BLaER1 (cell line): ENCODE data around the gene SLC15A5.

Experiments used
- H3K27ac ChIP-seq: shearing (Covaris generic); formaldehyde crosslinking; 2 replicates; pipeline ENCODE4 v1.8.1; 2022
- H3K27me3 ChIP-seq: shearing (Covaris generic); formaldehyde crosslinking; 2 replicates; pipeline ENCODE4 v1.8.1; 2022
- H3K36me3 ChIP-seq: shearing (Covaris generic); formaldehyde crosslinking; 2 replicates; pipeline ENCODE4 v1.8.1; 2022
- H3K4me1 ChIP-seq: shearing (Covaris generic); formaldehyde crosslinking; 2 replicates; pipeline ENCODE4 v1.8.1; 2022
- H3K4me2 ChIP-seq: shearing (Covaris generic); formaldehyde crosslinking; 2 replicates; pipeline ENCODE4 v1.8.1; 2022
- H3K4me3 ChIP-seq: shearing (Covaris generic); formaldehyde crosslinking; 2 replicates; pipeline ENCODE4 v1.8.1; 2022
- H3K9ac ChIP-seq: shearing (Covaris generic); formaldehyde crosslinking; 2 replicates; pipeline ENCODE4 v1.8.1; 2022
- H3K9me3 ChIP-seq: shearing (Covaris generic); formaldehyde crosslinking; 2 replicates; pipeline ENCODE4 v1.8.1; 2022
- H4K20me1 ChIP-seq: shearing (Covaris generic); formaldehyde crosslinking; 2 replicates; pipeline ENCODE4 v1.8.1; 2022
- Cebpa-rat ChIP-seq: shearing (Covaris generic); IDR thresholded peaks from 2 replicates; pipeline ENCODE4 v1.8.1; 2022

SLC15A5 gene

DNA sequence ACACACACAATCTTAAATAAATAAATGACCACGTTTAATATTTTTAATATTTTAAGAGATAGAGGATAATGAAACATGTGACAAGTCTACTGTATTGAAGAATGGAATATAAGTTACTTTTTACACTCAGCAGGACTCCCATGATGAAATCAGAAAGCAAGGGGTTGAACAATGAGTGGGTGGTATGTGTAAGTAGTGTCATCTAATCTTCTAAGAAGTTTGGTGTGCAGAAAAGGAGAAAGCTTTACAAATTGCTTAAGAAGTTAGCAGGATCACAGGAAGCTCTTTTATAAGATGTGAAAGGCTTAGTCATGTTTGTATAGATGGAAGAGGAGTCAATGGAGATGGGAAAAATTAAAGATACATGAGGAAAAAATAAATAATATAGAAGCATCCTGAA is 47.8 kb downstream of the SLC15A5 start:
- H3K4me3 ChIP-seq = no peak overlapping the region
- no peaks in the 10 kb centered on the region for H4K20me1 ChIP-seq
- no peaks in the 10 kb centered on the region for H3K9me3 ChIP-seq
- no peak overlapping the region for H3K4me2 ChIP-seq
- H3K9ac ChIP-seq = no peak overlapping the region
- no peaks in the 10 kb centered on the region for H3K4me1 ChIP-seq
- no peak overlapping the region for H3K27ac ChIP-seq
- TF ChIP-seq Cebpa-rat = no peak
- no peaks in the 10 kb centered on the region for H3K27me3 ChIP-seq
- H3K36me3 ChIP-seq = no peaks in the 10 kb centered on the region

DNA sequence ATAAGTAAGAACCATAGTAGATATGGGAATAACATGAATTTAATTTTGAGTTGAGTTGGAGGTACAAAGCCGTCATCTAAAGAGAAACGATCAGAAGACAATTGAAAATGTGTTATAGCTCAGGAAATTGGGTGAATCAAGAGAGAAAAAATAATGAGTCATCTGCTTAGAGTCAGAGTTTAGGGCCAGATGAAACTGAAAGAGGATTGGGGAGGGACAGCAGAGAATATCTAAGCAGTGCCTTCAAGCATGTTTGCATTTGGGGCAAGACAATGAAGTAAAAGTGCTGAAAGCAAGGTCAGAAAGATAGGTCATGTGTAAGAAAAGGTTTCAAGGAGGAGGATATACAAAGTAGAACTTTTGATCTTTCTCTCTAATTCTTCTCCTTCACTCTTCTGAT is 49.4 kb downstream of the SLC15A5 start:
- no peak overlapping the region for H3K4me2 ChIP-seq
- no peaks in the 10 kb centered on the region for H4K20me1 ChIP-seq
- no peak for TF ChIP-seq Cebpa-rat
- H3K27me3 ChIP-seq = no peaks in the 10 kb centered on the region
- no peak overlapping the region for H3K4me3 ChIP-seq
- H3K9ac ChIP-seq = no peak overlapping the region
- H3K36me3 ChIP-seq = no peaks in the 10 kb centered on the region
- no peak overlapping the region for H3K27ac ChIP-seq
- no peaks in the 10 kb centered on the region for H3K9me3 ChIP-seq
- no peaks in the 10 kb centered on the region for H3K4me1 ChIP-seq

DNA sequence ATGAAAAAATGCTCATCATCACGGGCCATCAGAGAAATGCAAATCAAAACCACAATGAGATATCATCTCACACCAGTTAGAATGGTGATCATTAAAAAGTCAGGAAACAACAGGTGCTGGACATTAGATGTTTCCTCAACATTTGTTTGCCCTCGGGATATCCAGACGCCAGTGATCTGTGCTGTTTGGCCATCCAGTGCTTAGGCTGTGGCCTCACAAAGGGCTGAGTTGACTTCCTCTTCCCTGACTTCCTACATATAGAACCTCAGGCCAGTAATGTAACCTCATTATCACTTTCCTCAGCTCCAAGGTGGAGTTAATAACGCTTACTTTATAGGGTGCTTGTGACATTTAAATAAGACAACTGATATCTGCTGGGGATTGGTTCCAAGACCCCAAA is 51.8 kb downstream of the SLC15A5 start:
- Histone ChIP-seq H3K9me3 (no peaks in the 10 kb centered on the region), H3K4me1 (no peaks in the 10 kb centered on the region), H4K20me1 (no peaks in the 10 kb centered on the region), H3K27ac (no peak overlapping the region), H3K27me3 (no peaks in the 10 kb centered on the region), H3K4me2 (no peak overlapping the region), H3K4me3 (no peak overlapping the region), H3K9ac (no peak overlapping the region), H3K36me3 (no peaks in the 10 kb centered on the region)
- no peak for TF ChIP-seq Cebpa-rat

DNA sequence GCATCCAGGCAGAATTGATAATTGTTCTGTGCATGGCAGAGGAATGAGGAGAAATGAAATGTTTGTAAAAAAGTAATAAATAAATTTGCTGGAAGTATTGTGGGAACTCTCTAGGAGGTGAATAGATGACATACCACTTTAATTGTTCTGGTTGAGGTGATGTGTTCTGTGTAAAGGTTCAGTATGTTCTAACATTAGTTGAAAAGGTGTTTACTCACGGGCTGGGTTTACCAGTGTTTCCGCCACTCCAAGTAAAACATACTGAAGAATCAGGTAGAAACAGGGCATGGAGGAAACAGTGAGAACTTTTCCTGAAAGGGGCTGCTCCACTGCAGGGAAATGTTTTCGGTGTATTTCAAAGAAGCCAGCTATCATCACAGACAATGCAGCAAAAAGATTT is 53.3 kb downstream of the SLC15A5 start:
- Histone ChIP-seq H3K27me3 (no peaks in the 10 kb centered on the region), H3K4me1 (no peaks in the 10 kb centered on the region), H3K4me3 (no peak overlapping the region), H4K20me1 (no peaks in the 10 kb centered on the region), H3K9ac (no peak overlapping the region), H3K4me2 (no peak overlapping the region), H3K36me3 (no peaks in the 10 kb centered on the region), H3K9me3 (no peaks in the 10 kb centered on the region), H3K27ac (no peak overlapping the region)
- no peak for TF ChIP-seq Cebpa-rat

DNA sequence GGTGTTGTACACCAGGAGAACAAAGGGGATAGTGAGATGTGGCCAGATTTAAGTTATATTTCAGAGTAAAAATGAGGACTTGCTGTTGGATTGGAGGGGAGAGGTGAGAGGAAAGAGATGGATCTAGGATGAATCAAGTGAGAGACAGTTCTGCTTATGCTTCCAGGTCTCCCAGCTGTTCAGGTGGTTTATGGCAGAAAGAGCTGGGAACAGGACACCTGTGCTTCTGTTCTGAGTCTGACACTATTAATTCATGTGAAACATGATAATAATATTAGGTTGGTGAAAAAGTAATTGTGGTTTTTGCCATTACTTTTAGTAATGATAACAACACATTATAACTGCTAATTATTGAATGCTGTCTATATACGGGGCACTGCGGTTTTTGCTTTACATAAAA is 55.7 kb downstream of the SLC15A5 start:
- TF ChIP-seq Cebpa-rat = no peak
- no peaks in the 10 kb centered on the region for H3K36me3 ChIP-seq
- H3K27me3 ChIP-seq = no peaks in the 10 kb centered on the region

DNA sequence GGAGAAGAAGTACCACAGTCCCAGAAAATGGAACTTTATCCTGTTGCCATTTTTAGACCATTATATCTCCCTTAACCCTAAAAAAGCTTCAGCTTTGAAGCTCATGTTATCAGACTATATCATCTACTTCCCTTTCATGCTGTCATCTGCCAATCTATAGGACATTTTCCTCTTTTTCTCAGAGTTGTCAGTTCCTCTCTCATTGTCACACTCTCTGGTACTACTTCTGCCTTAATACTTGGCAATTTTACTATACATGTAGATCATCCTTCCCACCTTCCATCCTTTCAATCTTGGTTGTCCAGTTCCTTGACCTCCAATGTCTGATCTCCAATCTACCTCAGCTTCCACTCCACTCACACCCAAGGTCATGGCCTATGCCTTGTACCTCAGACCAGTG is 57.4 kb downstream of the SLC15A5 start:
- Histone ChIP-seq H3K36me3 (no peaks in the 10 kb centered on the region), H3K4me1 (no peaks in the 10 kb centered on the region), H3K27me3 (no peaks in the 10 kb centered on the region), H3K9me3 (no peaks in the 10 kb centered on the region), H3K9ac (no peak overlapping the region), H3K27ac (no peak overlapping the region), H4K20me1 (no peaks in the 10 kb centered on the region), H3K4me3 (no peak overlapping the region), H3K4me2 (no peak overlapping the region)
- no peak for TF ChIP-seq Cebpa-rat

More for the DNA sequence above, 55.7 kb downstream of the SLC15A5 start:
- Histone ChIP-seq H3K9me3 (no peaks in the 10 kb centered on the region), H3K9ac (no peak overlapping the region), H3K27ac (no peak overlapping the region), H3K4me3 (no peak overlapping the region), H3K4me2 (no peak overlapping the region), H4K20me1 (no peaks in the 10 kb centered on the region), H3K4me1 (no peaks in the 10 kb centered on the region)

DNA sequence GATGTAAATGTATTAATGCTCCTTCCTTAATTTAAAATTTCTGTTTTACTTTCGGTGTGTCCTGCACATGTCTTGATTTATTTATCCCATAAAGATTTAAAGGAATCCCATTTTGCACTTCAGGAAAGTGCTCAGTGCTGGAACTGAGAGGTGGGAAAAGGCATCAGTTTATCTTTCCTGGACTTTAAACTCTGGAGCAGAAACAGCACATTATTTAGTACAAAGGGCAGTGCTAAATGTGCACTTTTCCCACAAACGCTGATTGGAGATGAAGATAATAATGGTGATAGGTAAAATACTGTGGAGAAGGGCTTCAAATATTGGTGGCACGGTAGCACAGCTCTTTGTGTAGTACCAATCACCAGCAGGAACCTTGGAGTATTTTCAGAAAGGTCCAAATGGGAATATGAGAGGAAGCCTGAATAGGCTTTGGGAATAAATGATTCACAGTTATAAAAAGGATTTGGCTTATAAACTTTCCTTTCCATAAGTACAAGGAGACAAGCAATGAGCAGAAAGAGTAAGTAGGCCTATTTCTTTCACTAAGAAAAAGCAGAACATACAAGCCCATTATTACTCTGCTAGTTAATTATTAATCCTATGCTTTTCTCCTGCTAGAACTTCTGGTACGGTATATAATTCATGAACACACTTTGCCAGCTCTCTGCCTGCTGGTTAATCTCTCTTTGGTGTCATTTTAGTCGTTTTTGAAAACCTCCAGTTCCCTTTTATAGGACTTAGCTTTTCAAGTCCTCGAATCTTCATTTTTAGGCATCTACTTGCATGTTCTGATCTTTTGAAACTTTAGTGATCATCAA is 58.3 kb downstream of the SLC15A5 start:
- no peak overlapping the region for H3K9ac ChIP-seq
- H3K36me3 ChIP-seq = no peaks in the 10 kb centered on the region
- H3K4me2 ChIP-seq = no peak overlapping the region
- TF ChIP-seq Cebpa-rat = no peak
- no peaks in the 10 kb centered on the region for H4K20me1 ChIP-seq
- no peak overlapping the region for H3K4me3 ChIP-seq
- H3K4me1 ChIP-seq = no peaks in the 10 kb centered on the region
- no peak overlapping the region for H3K27ac ChIP-seq
- H3K27me3 ChIP-seq = no peaks in the 10 kb centered on the region
- no peaks in the 10 kb centered on the region for H3K9me3 ChIP-seq

DNA sequence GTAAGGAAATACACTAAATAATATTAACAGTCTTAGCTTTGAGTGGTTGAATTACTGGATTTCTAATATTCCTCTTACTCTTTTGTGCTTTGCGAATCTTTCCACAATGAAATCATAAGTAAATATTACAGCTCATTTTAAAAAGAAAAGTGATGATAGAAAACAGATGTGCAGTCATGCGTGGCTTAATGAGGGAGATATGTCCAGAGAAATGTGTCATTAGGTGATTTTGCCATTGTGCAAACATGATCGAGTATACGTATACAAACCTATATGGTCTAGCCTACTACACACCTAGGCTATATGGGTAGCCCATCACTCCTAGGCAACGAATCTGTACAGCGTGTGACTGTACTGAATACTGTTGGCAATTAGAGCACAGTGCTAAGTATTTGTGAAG is 59.3 kb downstream of the SLC15A5 start:
- no peaks in the 10 kb centered on the region for H3K36me3 ChIP-seq
- H3K9ac ChIP-seq = no peak overlapping the region
- no peaks in the 10 kb centered on the region for H3K27me3 ChIP-seq
- no peaks in the 10 kb centered on the region for H3K9me3 ChIP-seq
- H3K4me1 ChIP-seq = no peaks in the 10 kb centered on the region
- H3K4me3 ChIP-seq = no peak overlapping the region
- no peak overlapping the region for H3K4me2 ChIP-seq
- no peak for TF ChIP-seq Cebpa-rat
- no peak overlapping the region for H3K27ac ChIP-seq
- H4K20me1 ChIP-seq = no peaks in the 10 kb centered on the region

DNA sequence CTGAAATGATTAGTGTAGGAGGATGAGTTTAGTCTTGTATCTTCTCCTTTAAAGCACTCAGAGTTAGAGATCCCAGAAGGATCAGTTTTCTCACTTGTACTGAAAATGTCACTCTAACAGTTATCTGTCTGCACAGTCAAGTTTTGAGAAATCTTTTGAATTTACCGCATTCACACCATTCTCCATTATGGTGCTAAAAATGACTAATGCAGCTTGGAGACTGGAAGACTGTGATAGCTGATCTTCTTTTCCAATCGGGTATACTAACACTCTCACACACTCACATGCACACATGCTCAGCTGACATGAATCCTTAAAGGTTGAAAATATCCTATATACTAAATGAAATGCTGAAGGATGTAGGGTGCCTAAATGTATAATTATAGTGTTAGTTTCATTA is 65.8 kb downstream of the SLC15A5 start:
- no peak for TF ChIP-seq Cebpa-rat
- no peaks in the 10 kb centered on the region for H3K27me3 ChIP-seq
- no peak overlapping the region for H3K9ac ChIP-seq
- H3K4me2 ChIP-seq = no peak overlapping the region
- H3K4me3 ChIP-seq = no peak overlapping the region
- no peaks in the 10 kb centered on the region for H4K20me1 ChIP-seq
- no peak overlapping the region for H3K27ac ChIP-seq
- H3K9me3 ChIP-seq = no peaks in the 10 kb centered on the region
- no peaks in the 10 kb centered on the region for H3K36me3 ChIP-seq
- no peaks in the 10 kb centered on the region for H3K4me1 ChIP-seq

DNA sequence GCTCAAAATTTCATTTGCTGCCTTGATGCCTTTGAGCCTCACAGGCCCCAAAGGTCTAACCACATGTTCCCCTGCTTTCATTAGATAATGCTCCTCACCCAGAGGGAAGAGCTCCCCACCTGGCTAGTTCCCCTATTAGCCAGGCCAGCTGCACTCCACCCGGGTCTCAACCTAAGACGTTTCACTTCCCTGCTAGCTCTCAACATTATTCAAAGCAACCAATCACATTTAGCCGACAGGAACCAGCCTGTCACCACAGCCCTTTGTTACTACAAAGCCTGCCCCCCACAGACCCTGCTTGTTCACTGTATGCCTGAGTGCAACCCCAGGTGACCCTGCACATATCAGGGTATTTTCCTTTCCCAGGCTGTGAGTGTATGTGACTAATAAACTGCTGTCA is 78.6 kb downstream of the SLC15A5 start:
- peaks cover 8% of the 10 kb centered on the region; the same call in 1 of the 2 replicates for H3K9me3 ChIP-seq
- H3K4me2 ChIP-seq = no peak overlapping the region
- H3K4me3 ChIP-seq = no peak overlapping the region

DNA sequence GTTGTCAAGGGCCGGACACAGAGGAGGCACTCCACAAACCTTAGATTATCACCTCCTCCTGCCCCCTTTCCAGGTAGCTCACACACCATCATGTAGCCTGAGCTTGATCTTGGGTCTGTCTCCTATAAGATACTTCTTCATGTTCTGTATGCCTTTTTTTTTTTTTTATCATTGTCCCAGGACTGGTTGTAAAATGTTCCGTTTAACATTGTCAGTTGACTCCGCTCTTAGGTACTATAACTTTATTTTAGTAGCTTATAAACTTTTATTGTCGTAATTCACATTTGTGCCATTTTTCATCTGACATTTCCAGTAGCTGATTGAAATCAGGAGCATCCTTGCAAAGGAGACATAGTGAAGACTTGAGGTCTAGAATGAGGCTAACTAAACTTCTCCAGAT is 79.9 kb downstream of the SLC15A5 start:
- H3K27me3 ChIP-seq = no peaks in the 10 kb centered on the region
- no peaks in the 10 kb centered on the region for H3K36me3 ChIP-seq
- no peak for TF ChIP-seq Cebpa-rat
- 0 out of 2 replicates have a peak, but pooled peaks cover 8% of the 10 kb centered on the region for H3K4me1 ChIP-seq
- H3K4me2 ChIP-seq = no peak overlapping the region
- H3K4me3 ChIP-seq = no peak overlapping the region
- H3K9me3 ChIP-seq = peaks cover 8% of the 10 kb centered on the region; the same call in 1 of the 2 replicates
- H3K9ac ChIP-seq = no peak overlapping the region
- no peak overlapping the region for H3K27ac ChIP-seq
- no peaks in the 10 kb centered on the region for H4K20me1 ChIP-seq

More for the DNA sequence above, 78.6 kb downstream of the SLC15A5 start:
- Histone ChIP-seq H3K27ac (no peak overlapping the region), H3K36me3 (no peaks in the 10 kb centered on the region), H4K20me1 (no peaks in the 10 kb centered on the region), H3K4me1 (0 out of 2 replicates have a peak, but pooled peaks cover 8% of the 10 kb centered on the region), H3K27me3 (no peaks in the 10 kb centered on the region), H3K9ac (no peak overlapping the region)
- TF ChIP-seq Cebpa-rat = no peak
